ENCODE results near the gene DYNC1H1. TPM values are rescaled to one million over a fixed set of nuclear protein-coding genes. Genes with fewer than 3 reads are reported as not detected.

Gene DYNC1H1
- total RNA-seq, 1 donor from 2014 or later, result 277 TPM

DNA sequence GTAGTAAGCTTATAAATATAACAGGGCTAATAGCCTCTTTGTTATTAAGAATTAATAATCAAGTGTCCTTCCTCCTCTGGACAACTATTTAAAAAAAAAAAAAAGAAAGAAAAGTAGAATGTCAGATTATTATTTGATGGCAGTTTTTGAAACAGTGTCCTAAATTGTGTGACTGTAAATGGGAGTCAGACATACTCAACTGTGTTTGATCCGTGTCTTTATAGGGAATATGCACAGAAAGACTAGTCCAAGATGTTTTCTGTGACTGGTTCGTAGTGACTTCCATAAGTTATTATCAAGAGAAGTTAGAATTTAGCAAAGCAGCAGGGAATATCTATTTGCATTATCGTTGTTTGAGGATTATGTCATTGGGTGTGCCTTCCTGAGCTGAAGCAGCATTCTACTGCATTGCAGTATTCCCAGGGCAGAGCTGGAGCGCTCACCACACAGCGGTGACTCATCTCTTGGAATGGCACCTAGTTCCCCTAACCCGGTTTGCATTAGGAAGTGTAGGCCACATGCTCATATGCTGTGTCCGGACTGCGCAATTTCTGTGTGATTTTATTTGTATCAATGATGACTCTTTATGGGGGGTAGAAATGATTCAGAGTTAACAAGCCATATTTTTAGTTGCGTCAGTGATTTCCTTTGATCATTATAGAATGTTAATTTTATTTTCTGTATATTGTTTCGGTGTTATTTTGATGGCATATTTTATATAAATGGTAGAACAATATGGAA is 7.9 kb downstream of the DYNC1H1 start:
- no peaks in the 10 kb centered on the region for H3K27me3 ChIP-seq (ENCODE audit: control insufficient read depth, insufficient read depth, low read length)
- TF ChIP-seq, protein P1, sequence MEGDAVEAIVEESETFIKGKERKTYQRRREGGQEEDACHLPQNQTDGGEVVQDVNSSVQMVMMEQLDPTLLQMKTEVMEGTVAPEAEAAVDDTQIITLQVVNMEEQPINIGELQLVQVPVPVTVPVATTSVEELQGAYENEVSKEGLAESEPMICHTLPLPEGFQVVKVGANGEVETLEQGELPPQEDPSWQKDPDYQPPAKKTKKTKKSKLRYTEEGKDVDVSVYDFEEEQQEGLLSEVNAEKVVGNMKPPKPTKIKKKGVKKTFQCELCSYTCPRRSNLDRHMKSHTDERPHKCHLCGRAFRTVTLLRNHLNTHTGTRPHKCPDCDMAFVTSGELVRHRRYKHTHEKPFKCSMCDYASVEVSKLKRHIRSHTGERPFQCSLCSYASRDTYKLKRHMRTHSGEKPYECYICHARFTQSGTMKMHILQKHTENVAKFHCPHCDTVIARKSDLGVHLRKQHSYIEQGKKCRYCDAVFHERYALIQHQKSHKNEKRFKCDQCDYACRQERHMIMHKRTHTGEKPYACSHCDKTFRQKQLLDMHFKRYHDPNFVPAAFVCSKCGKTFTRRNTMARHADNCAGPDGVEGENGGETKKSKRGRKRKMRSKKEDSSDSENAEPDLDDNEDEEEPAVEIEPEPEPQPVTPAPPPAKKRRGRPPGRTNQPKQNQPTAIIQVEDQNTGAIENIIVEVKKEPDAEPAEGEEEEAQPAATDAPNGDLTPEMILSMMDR (IDR thresholded peaks at IDR 0.05; ENCODE audit: insufficient read depth, low read length, severe bottlenecking), result no peak
- peak; percentile 64 for FAIRE-seq
- no peak overlapping the region for H3K4me3 ChIP-seq (ENCODE audit: low read depth, low read length)
- peaks cover 2% of the 10 kb centered on the region for H3K36me3 ChIP-seq (ENCODE audit: control insufficient read depth, insufficient read depth, low read length)
- peak; percentile 100 for DNase-seq (ENCODE audit: low read depth)

DNA sequence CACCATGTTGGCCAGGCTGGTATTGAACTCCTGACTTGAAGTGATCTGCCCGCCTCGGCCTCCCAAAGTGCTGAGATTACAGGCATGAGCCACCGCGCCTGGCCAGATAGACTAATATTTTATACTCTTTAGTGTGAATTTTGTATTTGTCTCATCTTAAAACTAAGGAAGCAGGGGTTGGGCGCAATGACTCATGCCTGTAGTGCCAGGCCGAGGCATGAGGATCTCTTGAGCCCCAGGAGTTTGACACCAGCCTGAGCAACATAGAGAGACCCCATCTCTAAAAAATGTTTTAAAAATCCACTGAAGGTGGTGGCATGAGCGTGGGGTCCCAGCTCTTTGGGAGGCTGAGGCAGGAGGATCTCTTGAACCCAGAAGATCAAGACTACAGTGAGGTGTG is 9.0 kb downstream of the DYNC1H1 start:
- H3K27me3 ChIP-seq (ENCODE audit: control insufficient read depth, insufficient read depth, low read length), result no peaks in the 10 kb centered on the region
- no peak overlapping the region for H3K4me3 ChIP-seq (ENCODE audit: low read depth, low read length)
- TF ChIP-seq, protein P1 (IDR thresholded peaks at IDR 0.05; ENCODE audit: insufficient read depth, low read length, severe bottlenecking), result no peak
- FAIRE-seq (no peak), DNase-seq (ENCODE audit: low read depth) (peak; percentile 29)
- no peaks in the 10 kb centered on the region for H3K36me3 ChIP-seq (ENCODE audit: control insufficient read depth, insufficient read depth, low read length)

DNA sequence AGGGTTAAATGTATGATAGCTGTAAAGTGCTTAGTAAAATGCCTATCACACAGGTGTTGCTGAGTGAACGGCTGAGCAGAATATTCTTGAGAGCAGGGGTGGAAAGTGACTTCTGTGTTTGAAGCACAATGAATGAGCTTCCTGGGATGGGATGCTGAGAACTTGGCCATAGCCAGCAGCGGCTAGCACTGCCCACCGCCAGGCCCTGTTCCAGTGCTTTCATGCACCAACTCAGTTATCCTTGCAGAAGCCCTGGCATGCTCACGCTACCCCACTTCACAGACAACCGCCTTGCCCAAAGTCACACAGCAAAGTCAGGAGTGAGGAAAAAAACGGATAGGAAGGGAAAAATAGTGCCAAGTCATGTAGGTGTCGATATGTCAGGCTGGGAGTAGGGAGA is 10.9 kb downstream of the DYNC1H1 start:
- TF ChIP-seq, protein P1 (IDR thresholded peaks at IDR 0.05; ENCODE audit: insufficient read depth, low read length, severe bottlenecking), result no peak
- H3K36me3 ChIP-seq (ENCODE audit: control insufficient read depth, insufficient read depth, low read length), result peaks cover 2% of the 10 kb centered on the region

DNA sequence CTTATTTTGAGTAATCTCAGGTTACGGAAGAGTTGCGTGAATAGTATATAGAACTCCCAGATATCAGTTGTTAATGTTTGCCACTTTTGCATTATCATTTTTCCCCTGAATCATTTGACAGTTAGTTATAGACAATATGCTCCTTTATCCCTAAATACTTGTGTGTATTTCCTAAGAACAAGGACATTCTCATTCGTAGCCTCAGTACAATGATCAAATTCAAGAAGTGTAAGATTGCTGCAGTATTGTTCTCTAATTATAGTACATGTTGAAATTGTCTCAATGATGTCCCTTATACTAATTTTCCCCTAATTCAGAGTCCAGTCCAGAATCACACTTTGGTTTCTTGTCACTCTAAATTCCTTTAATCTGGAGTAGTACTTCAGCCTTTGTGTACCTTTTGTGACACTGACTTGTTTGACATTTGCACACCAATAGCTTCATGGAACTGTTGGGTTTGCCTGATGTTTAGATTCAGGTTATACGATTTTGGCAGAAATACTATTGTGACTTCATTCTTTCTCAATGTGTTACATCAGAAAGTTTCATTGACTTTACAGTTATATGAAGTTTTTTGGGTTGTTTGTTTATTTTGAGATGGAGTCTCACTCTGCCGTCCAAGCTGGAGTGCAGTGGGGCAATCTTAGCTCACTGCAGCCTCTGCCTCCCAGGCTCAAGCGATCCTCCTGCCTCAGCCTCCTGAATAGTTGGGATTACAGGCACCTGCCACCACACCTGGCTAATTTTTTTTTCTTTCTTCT is 13.1 kb downstream of the DYNC1H1 start:
- Histone ChIP-seq H3K27me3 (ENCODE audit: control insufficient read depth, insufficient read depth, low read length) (no peaks in the 10 kb centered on the region), H3K4me3 (ENCODE audit: low read depth, low read length) (no peak overlapping the region), H3K36me3 (ENCODE audit: control insufficient read depth, insufficient read depth, low read length) (peaks cover 4% of the 10 kb centered on the region)
- FAIRE-seq, result no peak
- DNase-seq (ENCODE audit: low read depth), result no peak
- TF ChIP-seq, protein P1 (IDR thresholded peaks at IDR 0.05; ENCODE audit: insufficient read depth, low read length, severe bottlenecking), result no peak

More for the DNA sequence above, 10.9 kb downstream of the DYNC1H1 start:
- FAIRE-seq, result no peak
- DNase-seq (ENCODE audit: low read depth), result no peak
- Histone ChIP-seq H3K4me3 (ENCODE audit: low read depth, low read length) (no peak overlapping the region), H3K27me3 (ENCODE audit: control insufficient read depth, insufficient read depth, low read length) (no peaks in the 10 kb centered on the region)

DNA sequence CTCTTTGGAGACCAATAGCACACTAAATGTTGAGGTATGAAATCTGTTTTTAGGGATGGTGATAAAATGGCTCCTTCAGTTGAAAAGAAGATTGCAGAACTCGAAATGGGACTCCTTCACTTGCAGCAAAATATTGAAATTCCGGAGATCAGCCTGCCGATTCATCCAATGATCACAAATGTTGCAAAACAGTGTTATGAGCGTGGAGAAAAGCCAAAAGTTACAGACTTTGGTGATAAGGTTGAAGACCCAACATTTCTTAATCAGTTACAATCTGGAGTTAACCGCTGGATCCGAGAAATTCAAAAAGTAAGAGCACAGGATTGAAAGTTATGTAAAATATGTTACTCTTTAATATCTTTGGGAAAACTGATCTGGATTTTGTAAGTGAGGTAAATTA is 15.3 kb downstream of the DYNC1H1 start:
- FAIRE-seq (no peak), DNase-seq (ENCODE audit: low read depth) (no peak)
- H3K27me3 ChIP-seq (ENCODE audit: control insufficient read depth, insufficient read depth, low read length), result no peaks in the 10 kb centered on the region
- H3K36me3 ChIP-seq (ENCODE audit: control insufficient read depth, insufficient read depth, low read length), result peaks cover 14% of the 10 kb centered on the region
- TF ChIP-seq, protein P1 (IDR thresholded peaks at IDR 0.05; ENCODE audit: insufficient read depth, low read length, severe bottlenecking), result no peak
- H3K4me3 ChIP-seq (ENCODE audit: low read depth, low read length), result no peak overlapping the region

Data from bronchial epithelial cell (primary cell).